Activated T-helper 9 cell treated with anti-CD3 and anti-CD28 coated beads, Interleukin-2, amount 50 U/mL, for 16 hours (primary cell): Measurements from ENCODE around the gene GPR78.

ENCODE experiments used
- DNase-seq: peaks from one replicate; pipeline ENCODE4 v3.0.0-alpha.2; 2020; ENCODE audit warnings: low read depth

The GPR78 gene

GRCh38 chr4:8547108-8547911, 32.9 kb upstream of the GPR78 start:
- DNase-seq = no peak

GRCh38 chr4:8547912-8548730, 32.1 kb upstream of the GPR78 start:
- DNase-seq = no peak

GRCh38 chr4:8548731-8549351, 31.4 kb upstream of the GPR78 start:
- DNase-seq = no peak

- no peak for DNase-seq
Observed at GRCh38 chr4:8549352-8549931, 30.8 kb upstream of the GPR78 start.

GRCh38 chr4:8550691-8551090, 29.5 kb upstream of the GPR78 start:
- no peak for DNase-seq

GRCh38 chr4:8552024-8552423, 28.2 kb upstream of the GPR78 start:
- no peak for DNase-seq

- no peak for DNase-seq
Observed at GRCh38 chr4:8552581-8553205, 27.5 kb upstream of the GPR78 start.

- DNase-seq = no peak
Observed at GRCh38 chr4:8553216-8553615, 27.0 kb upstream of the GPR78 start.

- no peak for DNase-seq
Observed at GRCh38 chr4:8553991-8554405, 26.2 kb upstream of the GPR78 start.

GRCh38 chr4:8554555-8555100, 25.6 kb upstream of the GPR78 start:
- DNase-seq = no peak

GRCh38 chr4:8555716-8556115, 24.5 kb upstream of the GPR78 start:
- DNase-seq = no peak

GRCh38 chr4:8556341-8557150, 23.6 kb upstream of the GPR78 start:
- no peak for DNase-seq

- DNase-seq = no peak
Observed at GRCh38 chr4:8557151-8558076, 22.8 kb upstream of the GPR78 start.

- no peak for DNase-seq
Observed at GRCh38 chr4:8558080-8558960, 21.9 kb upstream of the GPR78 start.

- no peak for DNase-seq
Observed at GRCh38 chr4:8559011-8559410, 21.2 kb upstream of the GPR78 start.

GRCh38 chr4:8559524-8560264, 20.5 kb upstream of the GPR78 start:
- no peak for DNase-seq

- no peak for DNase-seq
Observed at GRCh38 chr4:8560265-8561047, 19.7 kb upstream of the GPR78 start.
